ENCODE data around the gene BTG2.

DNA sequence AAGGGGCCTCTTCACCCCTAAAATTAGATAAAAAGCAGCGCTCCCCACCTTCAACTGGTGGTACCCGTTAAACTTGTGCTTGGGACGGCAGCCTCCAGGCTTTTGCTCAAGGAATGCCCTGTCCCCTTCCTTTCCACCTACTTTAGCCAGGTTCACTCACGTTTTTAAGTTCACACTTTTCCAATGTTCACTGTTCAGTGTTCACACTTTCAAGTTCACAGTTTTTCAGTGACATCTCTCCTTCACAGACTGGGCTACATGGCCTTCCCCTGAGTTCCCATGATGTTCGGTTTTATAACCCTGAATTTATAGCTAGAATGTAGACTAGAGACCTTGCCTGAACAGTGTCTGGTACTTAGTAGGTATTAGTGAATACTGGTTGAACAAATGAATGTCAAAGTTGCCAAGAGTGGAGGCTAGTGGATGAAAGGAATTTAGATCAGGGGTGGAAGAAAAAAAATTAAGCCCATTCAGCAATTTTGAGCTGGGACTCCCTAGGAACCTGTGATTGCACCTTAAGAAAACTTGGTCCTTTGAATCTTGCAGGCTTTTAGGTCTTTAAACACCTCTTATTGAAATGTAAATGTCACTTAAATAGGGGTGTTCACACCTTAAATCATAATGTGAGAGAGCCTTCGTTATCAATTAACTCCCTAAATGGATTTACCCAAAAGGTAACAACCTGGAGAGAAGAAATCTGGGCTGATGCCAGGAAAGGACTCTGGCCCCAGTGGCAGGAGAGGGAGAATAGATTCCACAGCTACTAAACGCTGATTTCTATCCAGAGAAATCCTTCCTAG lies 12.3 kb downstream of the BTG2 start:
- TF ChIP-seq CTCF (IDR thresholded peaks at IDR 0.05) (no peak), BHLHE40 (IDR thresholded peaks at IDR 0.05; ENCODE audit: low read depth, low read length) (no peak), POLR2A (IDR thresholded peaks at IDR 0.05; ENCODE audit: low read length) (no peak)
- TF ChIP-seq, protein P1, sequence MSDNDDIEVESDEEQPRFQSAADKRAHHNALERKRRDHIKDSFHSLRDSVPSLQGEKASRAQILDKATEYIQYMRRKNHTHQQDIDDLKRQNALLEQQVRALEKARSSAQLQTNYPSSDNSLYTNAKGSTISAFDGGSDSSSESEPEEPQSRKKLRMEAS (IDR thresholded peaks at IDR 0.05), result no peak

All from A549 (cell line).